HUDEP-2 (cell line): ENCODE measurements around the gene ING3.
A peak's percentile ranks its signal among the peaks of the same experiment; 100 is the strongest.
"Not testable (repeated sequence)": the region's sequence is repeated elsewhere in the genome, so short reads cannot be mapped to it uniquely, and the experiment has no call there.

Source experiments
- DNase-seq, 76 experiments: peaks; one replicate each; lab custom pipeline; 2025; ENCODE audit not compliant: unreplicated experiment in 76 of 76; lab: John Stamatoyannopoulos, UW

The ING3 gene

GRCh38 chr7:120949393-120949911, 1.1 kb upstream of the ING3 start:
- DNase-seq: peak in 1 of 76 experiments; percentile 17

- peak in 1 of 76 experiments; percentile 36 for DNase-seq
Observed at GRCh38 chr7:120949998-120950538, 509 bp upstream of the ING3 start.

GRCh38 chr7:120951309-120951699, 727 bp downstream of the ING3 start:
- no peak for DNase-seq

GRCh38 chr7:120951826-120952225, 1.2 kb downstream of the ING3 start:
- peak in 1 of 76 experiments; percentile 10 for DNase-seq

GRCh38 chr7:120955577-120956149, 5.1 kb downstream of the ING3 start:
- no peak for DNase-seq

- DNase-seq: no peak
Observed at GRCh38 chr7:120959929-120960484, 9.4 kb downstream of the ING3 start.

- no peak for DNase-seq
Observed at GRCh38 chr7:120960714-120961113, 10.1 kb downstream of the ING3 start.

- DNase-seq: no peak
Observed at GRCh38 chr7:120961638-120962173, 11.1 kb downstream of the ING3 start.

GRCh38 chr7:120964088-120964487, 13.5 kb downstream of the ING3 start:
- no peak for DNase-seq

- DNase-seq: no peak
Observed at GRCh38 chr7:120966961-120967360, 16.4 kb downstream of the ING3 start.

GRCh38 chr7:120973849-120974248, 23.3 kb downstream of the ING3 start:
- DNase-seq: no peak

GRCh38 chr7:120979765-120980499, 29.4 kb downstream of the ING3 start:
- DNase-seq: peak in 1 of 76 experiments; percentile 8

- no peak for DNase-seq
Observed at GRCh38 chr7:120981117-120981516, 30.5 kb downstream of the ING3 start.

- DNase-seq: peak in 3 of 76 experiments; percentile 7 to 17 (median 15)
Observed at GRCh38 chr7:120981888-120982615, 31.5 kb downstream of the ING3 start.

- not testable (repeated sequence) for DNase-seq
Observed at GRCh38 chr7:120983592-120983991, 33.0 kb downstream of the ING3 start.

- DNase-seq: peak in 1 of 76 experiments; percentile 9
Observed at GRCh38 chr7:120984406-120984805, 33.8 kb downstream of the ING3 start.

- no peak for DNase-seq
Observed at GRCh38 chr7:120985130-120985758, 34.7 kb downstream of the ING3 start.

- DNase-seq: no peak
Observed at GRCh38 chr7:120985839-120986238, 35.3 kb downstream of the ING3 start.

- no peak for DNase-seq
Observed at GRCh38 chr7:120986650-120987049, 36.1 kb downstream of the ING3 start.

- peak in 27 of 76 experiments; percentile 11 to 74 (median 48) for DNase-seq
Observed at GRCh38 chr7:120987280-120987679, 36.7 kb downstream of the ING3 start.
